Raji (cell line): ENCODE measurements around the gene NSF.
"Not testable (repeated sequence)": the region's sequence is repeated elsewhere in the genome, so short reads cannot be mapped to it uniquely, and the experiment has no call there.

Experiments
- POLR2A ChIP-seq: IDR thresholded peaks from 2 replicates; pipeline ENCODE4 v1.6.1; 2011; ENCODE audit warnings: low read depth, low read length, control low read depth; ENCODE audit not compliant: insufficient read depth

Gene NSF

DNA sequence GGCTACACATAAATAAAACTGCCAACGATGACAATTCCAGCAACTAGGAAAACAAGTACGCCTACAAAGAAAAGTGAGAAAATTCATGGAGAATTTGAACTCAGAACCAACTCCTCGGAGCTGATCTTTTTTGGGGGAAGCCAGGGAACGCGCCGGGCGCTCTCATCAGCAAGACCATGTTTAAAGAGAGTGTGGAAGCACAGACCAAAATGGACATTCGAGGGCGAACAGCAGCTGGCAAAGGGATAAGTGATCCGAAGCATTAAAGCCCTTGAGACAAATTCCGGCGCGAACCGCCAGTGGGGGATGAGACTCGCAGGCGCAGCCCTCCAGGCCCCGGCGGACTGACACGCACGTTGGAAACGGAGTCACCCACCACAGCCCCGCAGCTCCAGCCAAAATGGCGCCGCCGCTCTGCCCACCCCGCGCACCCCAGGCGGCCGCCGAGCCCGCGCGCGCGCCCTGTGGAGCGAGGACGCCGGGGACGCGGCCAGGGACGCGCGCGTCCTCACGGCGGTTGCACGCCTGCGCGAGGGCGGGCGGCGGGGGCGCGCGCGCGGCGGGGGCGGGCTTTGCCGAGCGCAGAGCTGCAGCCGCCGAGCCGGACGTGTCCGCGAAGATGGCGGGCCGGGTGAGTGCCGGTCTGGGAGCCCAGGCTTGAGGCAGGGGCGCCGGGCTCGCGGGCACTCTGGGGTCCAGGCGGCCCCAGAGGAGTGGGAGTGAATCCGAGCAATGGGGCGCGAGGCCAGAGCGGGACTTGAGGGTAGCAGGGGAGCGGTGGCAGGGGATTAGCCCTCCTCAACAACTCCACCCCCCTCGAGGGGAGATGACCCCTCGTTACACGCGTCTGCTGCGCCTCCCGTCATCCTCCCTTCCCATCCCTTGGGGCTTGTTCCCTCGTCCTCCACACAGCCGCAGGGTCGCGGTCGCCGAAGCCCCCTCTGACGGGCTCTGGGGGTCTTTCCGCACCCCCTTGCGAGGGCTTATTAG, at the start of gene NSF:
Gene NSF, plus strand, starts transcription at position 513 of the 990 bp plus-strand sequence. Its CDS starts 107 bp downstream, at position 620.
- TF ChIP-seq POLR2A, result not testable (repeated sequence)

DNA sequence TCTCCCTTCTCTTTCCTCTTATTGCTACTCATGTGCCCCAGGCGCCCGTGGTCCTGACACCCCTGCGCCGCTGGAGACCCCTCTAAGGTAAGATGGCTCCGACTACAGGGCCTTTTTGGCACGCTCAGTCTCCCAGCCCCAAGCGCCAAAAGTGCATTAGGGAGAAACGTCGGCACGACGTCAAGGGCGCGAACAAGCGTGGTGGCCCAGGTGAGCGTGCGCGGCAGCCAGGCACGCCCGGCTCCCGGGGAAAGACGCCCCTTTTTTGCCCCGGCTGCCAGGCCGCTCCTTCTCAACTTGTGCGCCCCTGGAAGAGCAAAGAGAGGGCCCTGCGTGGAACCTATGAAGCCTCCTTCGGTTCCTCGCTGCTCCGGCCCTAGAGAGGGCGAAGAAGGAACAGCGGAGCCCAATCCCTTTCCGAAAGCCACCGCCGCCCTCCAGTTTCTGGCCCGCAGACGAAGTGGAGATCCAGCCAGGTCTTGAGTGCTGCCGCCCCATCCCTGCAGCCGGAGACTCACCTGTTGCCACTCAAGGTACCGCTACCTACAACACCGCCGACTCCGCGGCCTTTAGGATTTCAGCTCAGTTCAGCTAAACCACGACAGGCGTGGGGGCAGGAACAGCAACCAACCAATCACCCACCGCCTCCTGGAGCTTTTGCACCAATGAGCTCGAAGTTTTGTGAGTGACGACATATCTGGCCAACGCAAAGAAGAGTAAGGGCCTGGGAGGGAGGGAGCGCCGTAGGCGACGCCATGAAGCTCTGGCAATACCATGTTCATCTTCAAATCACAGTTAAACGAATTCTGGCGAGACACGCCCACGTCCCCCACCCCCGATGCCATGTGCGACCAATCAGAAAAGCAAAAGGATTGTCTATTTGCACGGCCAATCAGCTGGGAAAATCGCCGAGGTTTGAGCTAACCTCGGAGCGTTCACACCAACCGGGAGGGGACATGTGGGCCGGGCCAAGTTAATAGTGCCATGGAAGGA, 11.1 kb upstream of the NSF start, which contains the start of gene ARL17A:
Gene ARL17A, minus strand, starts transcription at position 609 of the 993 bp plus-strand sequence. CDS start 3,369 bp downstream, outside the sequence.
- not testable (repeated sequence) for TF ChIP-seq POLR2A

DNA sequence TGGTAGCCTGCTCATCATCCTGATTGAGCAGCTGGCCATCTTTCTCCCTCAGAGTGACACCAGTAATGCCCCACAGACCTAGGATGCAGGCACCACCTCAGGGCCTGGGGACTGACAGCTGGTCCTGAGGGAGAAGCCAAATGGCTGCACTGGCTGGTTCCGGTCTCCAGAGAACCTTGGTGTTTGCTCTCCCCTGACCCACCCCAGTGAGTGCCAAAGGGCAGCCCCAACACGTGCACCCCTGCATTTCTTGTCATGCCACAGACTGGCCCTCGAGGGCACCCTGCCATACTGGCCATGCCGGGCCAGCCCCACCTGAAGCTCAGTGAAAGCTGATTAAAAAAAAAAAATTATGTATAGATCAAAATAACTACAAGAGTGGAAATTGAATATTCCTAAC, 127.5 kb downstream of the NSF start:
- no peak for TF ChIP-seq POLR2A

DNA sequence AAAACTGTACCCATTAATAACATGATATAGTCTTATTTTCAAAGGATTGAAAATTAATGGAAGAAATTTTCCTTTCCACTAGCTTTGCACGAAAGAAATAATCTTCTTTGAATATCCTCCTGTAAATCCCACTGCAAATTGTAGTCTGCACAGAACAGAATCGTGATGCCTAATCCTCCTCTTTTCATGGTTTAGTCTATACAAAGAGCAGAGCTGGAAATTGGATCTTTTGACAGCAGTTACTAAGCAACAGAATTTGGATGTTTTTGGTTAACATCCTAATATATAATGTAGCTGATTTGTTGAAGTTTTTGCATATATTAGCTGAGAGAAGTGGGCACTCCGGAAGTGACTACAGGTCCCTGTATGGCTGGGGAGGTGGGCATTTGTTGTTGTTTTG, 129.4 kb downstream of the NSF start:
- no peak for TF ChIP-seq POLR2A

DNA sequence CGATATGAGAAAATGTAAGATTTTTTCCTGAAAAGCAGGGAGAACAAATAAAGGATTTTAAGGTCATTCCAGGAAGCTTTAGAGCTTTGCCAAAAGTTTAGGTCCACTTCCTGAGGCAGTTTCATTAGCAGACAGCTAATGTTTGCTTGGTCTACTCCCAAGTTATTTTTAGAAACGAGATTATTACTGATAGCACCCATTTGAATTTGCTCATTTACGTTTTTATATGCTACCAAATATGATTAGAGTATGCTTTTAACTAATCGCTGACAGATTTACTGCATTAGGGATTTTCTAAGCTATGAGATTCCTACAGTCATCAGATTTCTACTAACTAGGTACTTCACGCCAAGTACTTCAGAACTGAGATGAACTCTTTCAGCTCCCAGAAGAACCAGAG, 129.9 kb downstream of the NSF start:
- no peak for TF ChIP-seq POLR2A

DNA sequence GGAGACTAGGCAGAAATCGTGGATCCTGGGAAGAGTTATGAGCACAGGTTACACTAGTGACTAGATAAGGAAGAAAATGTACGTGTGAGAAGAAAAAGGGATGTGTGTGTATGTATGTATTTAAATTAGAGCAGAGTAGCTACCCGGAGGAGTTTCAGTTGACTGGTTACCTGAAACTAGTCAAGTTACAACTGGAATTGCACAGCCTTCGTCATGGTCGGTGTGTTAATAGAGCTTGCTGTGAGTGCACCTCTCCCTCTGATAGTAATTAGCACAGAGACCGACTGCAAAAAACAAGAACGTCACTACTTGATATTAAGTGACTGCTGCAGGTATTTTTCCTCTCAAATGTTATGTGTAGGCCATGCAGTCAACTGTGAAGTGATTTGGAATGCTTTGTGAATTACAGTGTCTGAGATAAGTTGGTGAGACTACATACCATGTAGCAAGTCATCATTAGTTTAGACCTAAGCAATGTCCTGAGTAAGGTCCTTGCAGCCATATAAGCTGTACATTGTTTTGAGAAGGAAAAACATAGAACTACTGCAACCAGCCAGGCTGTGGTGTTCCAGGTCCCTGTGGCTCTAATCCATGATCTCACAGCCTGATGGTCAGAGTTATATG, 132.3 kb downstream of the NSF start:
- TF ChIP-seq POLR2A, result no peak

DNA sequence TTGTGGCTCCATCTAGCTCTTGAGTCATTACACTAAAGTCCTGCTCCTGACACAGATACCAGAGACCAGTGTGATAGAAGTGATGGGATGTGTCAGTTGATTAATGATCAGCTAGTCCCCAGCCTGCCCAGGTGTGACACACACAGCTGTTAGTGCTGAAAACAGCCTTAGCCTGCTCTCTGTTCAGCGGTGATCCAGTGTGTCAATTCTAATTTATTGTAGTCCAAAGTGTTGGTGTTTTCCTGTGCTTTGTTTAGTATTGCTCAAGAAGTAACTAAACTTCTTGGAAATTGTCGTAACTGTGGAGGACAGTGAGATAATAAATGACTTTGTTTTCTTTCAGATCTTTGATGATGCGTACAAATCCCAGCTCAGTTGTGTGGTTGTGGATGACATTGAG, 135.7 kb downstream of the NSF start:
- no peak for TF ChIP-seq POLR2A

DNA sequence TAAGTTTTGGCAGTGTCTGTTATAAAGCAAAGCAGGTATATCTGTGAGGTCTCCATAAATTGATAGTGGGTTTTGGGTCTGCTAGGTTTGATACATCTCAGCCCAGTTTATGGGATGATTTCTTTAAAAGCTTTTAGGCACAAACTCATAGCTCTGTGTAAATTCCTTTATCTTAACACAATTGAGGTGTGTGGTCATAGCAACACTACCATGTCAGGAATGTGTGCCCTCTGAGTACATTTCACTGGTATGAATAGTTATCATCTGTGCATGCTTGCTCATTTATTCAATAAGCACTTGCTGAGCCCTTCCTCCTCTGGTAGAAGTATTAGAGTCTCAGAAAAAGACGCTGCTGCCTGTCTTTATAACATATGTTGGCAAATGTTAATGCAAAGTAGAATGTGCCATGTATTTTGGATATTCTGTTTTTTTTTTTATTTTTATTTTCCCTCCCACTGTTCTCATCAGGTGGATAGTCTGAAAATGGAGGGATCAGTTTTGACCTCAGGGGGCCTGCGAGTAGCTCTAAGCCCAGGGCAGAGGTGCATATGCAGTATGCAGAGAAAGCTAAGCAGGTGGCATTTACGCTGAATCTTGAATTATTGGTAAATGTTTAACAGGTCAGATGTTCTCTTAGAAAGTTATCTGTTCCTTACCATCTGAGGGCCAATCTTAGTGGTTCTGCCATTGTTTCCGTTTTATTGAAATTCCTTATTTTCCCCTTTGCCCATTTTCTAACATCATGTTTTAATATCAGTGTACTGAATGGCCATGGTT, 137.3 kb downstream of the NSF start:
- no peak for TF ChIP-seq POLR2A

DNA sequence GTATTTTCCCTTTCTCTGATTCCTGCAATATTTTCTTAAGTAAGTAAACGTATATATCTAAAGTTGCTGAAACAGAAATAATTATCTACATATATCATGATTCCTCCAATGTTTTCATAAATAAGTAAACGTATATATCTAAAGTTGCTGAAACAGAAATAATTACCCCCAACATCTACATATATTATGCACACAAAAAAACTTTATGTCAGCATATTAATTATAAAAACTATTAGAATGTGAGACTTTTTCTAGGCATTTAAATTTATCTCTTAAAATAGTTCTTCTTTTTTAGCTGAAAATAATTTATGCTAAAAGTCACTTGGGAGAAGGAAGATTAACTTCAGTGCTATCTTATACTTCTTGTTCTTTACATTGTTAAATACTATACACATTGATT, 139.6 kb downstream of the NSF start:
- no peak for TF ChIP-seq POLR2A

DNA sequence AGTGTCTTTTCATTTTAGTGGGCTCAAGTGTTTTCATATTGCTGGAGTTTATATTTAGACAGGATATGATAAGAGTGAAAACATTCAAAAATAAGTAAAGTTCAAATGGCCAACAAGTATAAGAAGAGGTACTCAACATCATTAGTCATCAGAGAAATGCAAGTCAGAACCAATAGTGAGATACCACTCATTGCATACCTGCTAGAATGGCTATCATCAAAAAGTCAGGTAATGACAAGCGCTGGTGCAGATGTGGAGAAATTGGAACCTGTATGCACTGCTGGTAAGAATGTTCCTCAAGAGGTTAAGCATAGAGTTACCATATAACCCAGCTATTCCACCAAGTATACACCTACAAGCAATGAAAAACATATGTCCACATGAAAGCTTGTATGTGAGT, 140.2 kb downstream of the NSF start:
- TF ChIP-seq POLR2A, result no peak

DNA sequence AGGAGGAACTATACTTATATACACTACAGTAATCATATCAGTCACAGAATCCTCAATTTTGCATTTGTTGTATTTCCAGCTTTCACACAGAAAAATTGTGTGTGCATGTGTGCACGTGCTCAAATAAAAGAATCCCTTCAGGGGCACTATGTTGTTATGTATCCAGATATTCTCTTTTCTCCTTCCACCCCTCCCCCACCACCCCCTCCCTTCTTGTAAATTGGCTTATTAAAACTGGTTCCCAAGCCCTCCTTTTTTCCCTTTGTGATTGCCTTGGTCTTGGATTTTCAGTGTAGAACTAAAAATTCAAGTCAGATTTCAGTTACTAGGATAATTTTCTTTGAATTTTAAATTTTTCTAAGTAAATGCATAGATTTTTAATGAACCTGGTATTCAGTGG, 141.7 kb downstream of the NSF start:
- TF ChIP-seq POLR2A, result no peak

DNA sequence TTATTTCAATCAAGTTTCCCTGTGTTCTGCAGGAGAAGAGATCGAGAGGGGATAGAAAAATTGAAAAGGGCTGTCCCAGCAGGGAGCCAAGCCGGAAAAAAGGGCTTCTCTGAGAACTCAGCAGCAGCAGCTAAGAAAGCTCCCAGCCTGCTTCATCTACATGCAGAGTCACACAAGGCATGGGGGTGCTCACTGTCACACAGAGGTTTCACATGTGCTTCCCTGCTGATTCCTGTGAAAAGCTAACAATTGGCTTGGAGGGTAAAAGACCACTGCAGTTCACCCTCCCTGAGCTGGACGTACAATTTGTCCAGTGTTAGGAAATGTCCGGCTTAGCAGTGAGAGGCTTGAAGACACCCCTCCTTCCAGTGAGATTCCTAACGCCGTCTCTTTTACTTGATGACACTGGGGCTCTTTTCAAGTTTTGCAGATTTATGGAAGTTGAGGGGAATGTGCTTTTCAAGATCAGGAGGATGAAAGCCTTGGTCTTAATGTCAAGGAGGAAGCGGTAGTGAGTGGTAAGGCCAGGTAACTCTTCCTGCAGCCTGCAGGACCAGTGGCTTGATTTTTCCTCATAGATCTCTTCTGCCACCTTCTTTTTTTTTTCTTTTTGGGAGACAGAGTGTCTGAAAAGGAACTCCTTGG, 142.4 kb downstream of the NSF start:
- no peak for TF ChIP-seq POLR2A

DNA sequence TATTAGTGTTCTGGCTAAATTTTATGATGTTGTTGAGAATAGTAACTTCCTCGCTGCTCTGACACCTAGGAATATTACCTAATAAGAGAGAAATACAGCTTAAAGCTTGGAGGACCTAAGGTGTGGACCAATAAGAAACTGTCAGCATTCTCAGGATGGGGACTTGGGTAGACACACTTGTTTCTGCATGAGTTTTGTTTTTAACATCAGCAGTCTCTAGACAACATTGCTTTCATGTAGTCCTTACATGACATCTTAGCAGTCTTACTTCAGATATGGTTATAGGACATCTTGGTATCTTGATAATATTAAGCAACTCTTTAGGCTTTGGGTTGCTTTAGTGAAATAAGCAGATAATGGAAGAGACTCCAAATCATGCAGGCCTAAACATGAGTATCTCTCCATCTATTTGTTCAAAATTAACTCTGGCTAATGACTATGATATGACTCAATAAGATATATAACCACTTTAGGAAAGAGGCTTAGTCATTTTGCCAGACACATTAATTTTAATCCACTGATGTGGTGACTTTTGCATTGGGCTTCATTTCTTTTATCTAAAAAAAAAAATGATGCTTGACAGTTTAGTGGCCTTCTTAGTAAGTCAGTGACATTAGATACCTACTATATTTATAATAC, 143.5 kb downstream of the NSF start:
- TF ChIP-seq POLR2A, result no peak
